HepG2 (cell line): Measurements from ENCODE around the gene C2orf81. TPM values are rescaled to one million over a fixed set of nuclear protein-coding genes. Genes with fewer than 3 reads are reported as not detected.

Experiments
- ARNTL ChIP-seq: sonication (generic); formaldehyde crosslinking; IDR thresholded peaks from 2 replicates; pipeline ENCODE4 v1.4.0; 2020; ENCODE audit warnings: mild to moderate bottlenecking, missing genetic modification reagents
- BORCS8-MEF2B ChIP-seq: sonication (generic); formaldehyde crosslinking; IDR thresholded peaks from 2 replicates; pipeline ENCODE4 v1.8.0; 2022; ENCODE audit warnings: mild to moderate bottlenecking, missing genetic modification reagents
- MED13 ChIP-seq: sonication (generic); formaldehyde crosslinking; IDR thresholded peaks from 2 replicates; pipeline ENCODE4 v1.5.0; 2020; ENCODE audit warnings: missing genetic modification reagents
- RBM39 ChIP-seq: fragments of 200-400 bp; formaldehyde crosslinking; IDR thresholded peaks from one replicate; pipeline ENCODE4 v1.6.1; 2018; ENCODE audit warnings: antibody characterized with exemption, mild to moderate bottlenecking, low read depth, low read length; ENCODE audit not compliant: poor library complexity, severe bottlenecking
- REPIN1 ChIP-seq: sonication (generic); formaldehyde crosslinking; IDR thresholded peaks from 2 replicates; pipeline ENCODE4 v1.8.0; 2022; ENCODE audit warnings: missing genetic modification reagents, low read depth, mild to moderate bottlenecking, borderline replicate concordance
- ZSCAN21 ChIP-seq: sonication (generic); formaldehyde crosslinking; IDR thresholded peaks from 2 replicates; pipeline ENCODE4 v1.8.0; 2022; ENCODE audit warnings: mild to moderate bottlenecking, missing genetic modification reagents, moderate library complexity, borderline replicate concordance
- polyA plus RNA-seq, 8 experiments: library from polyadenylated mRNA; depleted of rRNA in 3 of 8; stranded (reverse) in 7 of 8; unstranded in 1 of 8; fragments of >200 nt; fragmentation: Illumina TruSeq in 4 of 8; extraction: Trizol in 4 of 8; gene quantifications; 2 replicates each; pipeline versions ENCODE4 v1.2.1 to v1.2.3, GENCODE V29; 2011 to 2016; ENCODE audit warnings: low read depth in 4 of 8, missing spikeins in 1 of 8, mixed read lengths in 1 of 8; ENCODE audit not compliant: insufficient read depth in 1 of 8
- total RNA-seq, 5 experiments: library from RNA; depleted of rRNA; stranded (reverse); fragments of >200 nt; fragmentation: Illumina TruSeq; extraction: Trizol; gene quantifications; 2 replicates each; pipeline ENCODE4 v1.2.3, GENCODE V29; 2016; ENCODE audit warnings: low read depth in 1 of 5
- TF ChIP-seq, protein P1 (sequence below): sonication (generic); formaldehyde crosslinking; IDR thresholded peaks from 2 replicates; pipeline ENCODE4 v1.4.0; 2020; ENCODE audit warnings: missing genetic modification reagents
- TF ChIP-seq, protein P2 (sequence below): sonication (generic); formaldehyde crosslinking; IDR thresholded peaks from 2 replicates; pipeline ENCODE4 v1.4.0; 2020; ENCODE audit warnings: missing genetic modification reagents, mild to moderate bottlenecking, borderline replicate concordance

The C2orf81 gene
- total and polyA plus RNA-seq, 2 of the 13 experiments (the other 11 are each of a cell fraction or from before 2014, with no cell fraction given): 0.15 to 0.17 TPM

DNA sequence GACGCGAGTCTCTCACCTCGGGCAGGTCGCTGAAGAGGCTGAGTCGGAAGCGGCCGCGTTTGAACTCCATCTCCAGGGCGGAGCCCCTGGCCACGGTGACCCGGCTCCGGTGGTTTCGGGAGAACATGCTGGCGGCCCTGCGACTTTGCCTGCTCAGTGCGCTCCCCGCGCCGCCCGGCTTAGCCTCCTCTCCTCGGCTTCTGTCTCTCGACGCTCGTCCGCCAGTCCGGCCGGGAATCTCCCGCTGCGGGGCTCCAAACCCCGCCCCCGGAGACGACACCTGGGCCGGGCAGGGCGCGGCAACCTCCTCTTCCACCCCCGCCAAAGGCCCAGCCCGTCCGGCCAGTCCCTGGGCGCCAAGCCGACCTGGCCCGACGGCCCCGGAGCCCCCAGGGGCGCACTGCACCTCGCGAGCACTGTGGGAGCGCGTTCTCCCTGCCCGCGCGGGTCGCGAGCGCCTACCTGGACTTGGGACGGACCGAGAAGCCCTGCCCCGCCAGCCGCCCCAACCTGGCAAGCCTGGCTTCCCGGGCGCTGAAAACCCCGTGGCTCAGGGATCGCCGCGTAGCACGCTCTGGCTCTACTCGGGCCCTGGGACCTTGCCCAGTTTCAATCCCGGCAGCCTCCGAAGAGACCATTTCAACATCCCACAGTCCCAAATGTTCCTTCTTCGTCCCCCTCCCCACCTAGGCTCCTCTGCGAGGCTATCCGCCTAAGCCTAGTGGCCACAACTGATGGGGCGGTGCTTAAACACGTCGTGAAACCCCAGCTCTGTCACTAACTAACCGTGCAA lies 20.5 kb upstream of the C2orf81 start, which contains the start of gene RTKN (continued):
- peak; percentile 60; the same call in 1 of the 2 replicates for TF ChIP-seq REPIN1 (CRISPR knock-in tag)
- TF ChIP-seq, protein P1, sequence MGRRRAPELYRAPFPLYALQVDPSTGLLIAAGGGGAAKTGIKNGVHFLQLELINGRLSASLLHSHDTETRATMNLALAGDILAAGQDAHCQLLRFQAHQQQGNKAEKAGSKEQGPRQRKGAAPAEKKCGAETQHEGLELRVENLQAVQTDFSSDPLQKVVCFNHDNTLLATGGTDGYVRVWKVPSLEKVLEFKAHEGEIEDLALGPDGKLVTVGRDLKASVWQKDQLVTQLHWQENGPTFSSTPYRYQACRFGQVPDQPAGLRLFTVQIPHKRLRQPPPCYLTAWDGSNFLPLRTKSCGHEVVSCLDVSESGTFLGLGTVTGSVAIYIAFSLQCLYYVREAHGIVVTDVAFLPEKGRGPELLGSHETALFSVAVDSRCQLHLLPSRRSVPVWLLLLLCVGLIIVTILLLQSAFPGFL (CRISPR knock-in tag): no peak
- TF ChIP-seq ARNTL (CRISPR knock-in tag): peak; percentile 79
- peak; percentile 70 for TF ChIP-seq RBM39
- peak; percentile 84; the same call in 1 of the 2 replicates for TF ChIP-seq MED13 (CRISPR knock-in tag)
- peak; percentile 76; the same call in 1 of the 2 replicates for TF ChIP-seq BORCS8-MEF2B
- peak; percentile 88 for TF ChIP-seq ZSCAN21
- TF ChIP-seq, protein P2, sequence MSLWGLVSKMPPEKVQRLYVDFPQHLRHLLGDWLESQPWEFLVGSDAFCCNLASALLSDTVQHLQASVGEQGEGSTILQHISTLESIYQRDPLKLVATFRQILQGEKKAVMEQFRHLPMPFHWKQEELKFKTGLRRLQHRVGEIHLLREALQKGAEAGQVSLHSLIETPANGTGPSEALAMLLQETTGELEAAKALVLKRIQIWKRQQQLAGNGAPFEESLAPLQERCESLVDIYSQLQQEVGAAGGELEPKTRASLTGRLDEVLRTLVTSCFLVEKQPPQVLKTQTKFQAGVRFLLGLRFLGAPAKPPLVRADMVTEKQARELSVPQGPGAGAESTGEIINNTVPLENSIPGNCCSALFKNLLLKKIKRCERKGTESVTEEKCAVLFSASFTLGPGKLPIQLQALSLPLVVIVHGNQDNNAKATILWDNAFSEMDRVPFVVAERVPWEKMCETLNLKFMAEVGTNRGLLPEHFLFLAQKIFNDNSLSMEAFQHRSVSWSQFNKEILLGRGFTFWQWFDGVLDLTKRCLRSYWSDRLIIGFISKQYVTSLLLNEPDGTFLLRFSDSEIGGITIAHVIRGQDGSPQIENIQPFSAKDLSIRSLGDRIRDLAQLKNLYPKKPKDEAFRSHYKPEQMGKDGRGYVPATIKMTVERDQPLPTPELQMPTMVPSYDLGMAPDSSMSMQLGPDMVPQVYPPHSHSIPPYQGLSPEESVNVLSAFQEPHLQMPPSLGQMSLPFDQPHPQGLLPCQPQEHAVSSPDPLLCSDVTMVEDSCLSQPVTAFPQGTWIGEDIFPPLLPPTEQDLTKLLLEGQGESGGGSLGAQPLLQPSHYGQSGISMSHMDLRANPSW (CRISPR knock-in tag): no peak
- TF ChIP-seq, all 625 proteins: peak for 390
